Nephron progenitor cell (in vitro differentiated cells): ENCODE data around the gene CXCR2.

Experiments used
- DNase-seq: peaks from one replicate; pipeline ENCODE4 v3.0.0; 2021
- H3K27ac Mint-ChIP-seq: 2 replicates; pipeline ENCODE4 v1.8.0; 2021; ENCODE audit warnings: mild to moderate bottlenecking, moderate library complexity, mixed read lengths
- H3K27me3 Mint-ChIP-seq: 2 replicates; pipeline ENCODE4 v1.8.0; 2021; ENCODE audit warnings: mild to moderate bottlenecking, low read depth, mixed read lengths; ENCODE audit not compliant: poor library complexity
- H3K36me3 Mint-ChIP-seq: 2 replicates; pipeline ENCODE4 v1.8.0; 2021; ENCODE audit warnings: low read depth, mixed read lengths
- H3K4me1 Mint-ChIP-seq: 2 replicates; pipeline ENCODE4 v1.8.0; 2021; ENCODE audit warnings: mixed read lengths
- H3K4me3 Mint-ChIP-seq: 2 replicates; pipeline ENCODE4 v1.8.0; 2021; ENCODE audit warnings: mild to moderate bottlenecking, moderate library complexity, mixed read lengths
- H3K9me3 Mint-ChIP-seq: 2 replicates; pipeline ENCODE4 v1.8.0; 2021; ENCODE audit warnings: mild to moderate bottlenecking, moderate library complexity, mixed read lengths
- TF ChIP-seq, protein P1 (sequence below): fragments of 200-600 bp; sonication (generic); IDR thresholded peaks from 2 replicates; pipeline ENCODE4 v1.5.0; 2021; ENCODE audit warnings: antibody characterized with exemption

Gene CXCR2

DNA sequence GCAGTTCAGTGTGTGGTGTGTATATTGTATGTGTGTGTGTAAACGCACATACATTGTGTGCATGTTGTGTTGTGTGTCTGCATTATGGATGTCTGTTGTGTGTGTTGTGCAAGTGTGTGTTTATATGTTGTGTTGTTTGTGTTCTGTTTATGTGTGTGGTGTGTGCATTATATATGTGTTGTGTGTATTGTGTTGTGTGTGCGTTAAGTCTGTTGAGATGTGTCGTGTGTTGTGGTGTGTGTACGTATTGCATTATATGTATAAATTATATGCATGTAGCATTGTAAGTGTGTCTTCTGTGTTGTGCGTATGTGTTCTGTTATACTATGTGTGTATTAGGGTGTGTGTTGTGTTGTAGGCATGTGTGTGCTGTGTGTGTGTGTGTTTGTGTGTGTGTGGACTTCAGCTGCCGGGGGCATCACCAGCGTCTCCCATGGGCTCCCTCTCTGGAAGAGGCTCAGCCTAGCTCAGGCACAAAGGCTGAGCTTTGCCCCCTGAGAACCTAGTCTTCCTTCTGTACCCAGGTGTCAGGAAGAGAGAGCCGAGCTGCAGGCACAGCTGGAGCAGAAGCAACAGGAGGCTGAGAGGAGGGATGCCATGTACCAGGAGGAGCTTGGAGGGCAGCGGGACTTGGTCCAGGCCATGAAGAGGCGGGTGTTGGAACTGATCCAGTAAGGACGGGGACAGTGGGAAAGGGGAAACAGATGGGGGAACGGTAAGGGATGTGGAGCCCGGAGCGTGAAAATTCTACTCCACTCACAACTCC lies 43.1 kb upstream of the CXCR2 start:
- Mint-ChIP-seq H3K4me1 (peaks cover 5% of the 10 kb centered on the region), H3K9me3 (peaks cover 26% of the 10 kb centered on the region), H3K27me3 (peaks cover 23% of the 10 kb centered on the region), H3K27ac (no peak overlapping the region), H3K4me3 (no peak overlapping the region), H3K36me3 (no peaks in the 10 kb centered on the region)
- no peak for DNase-seq
- TF ChIP-seq, protein P1, sequence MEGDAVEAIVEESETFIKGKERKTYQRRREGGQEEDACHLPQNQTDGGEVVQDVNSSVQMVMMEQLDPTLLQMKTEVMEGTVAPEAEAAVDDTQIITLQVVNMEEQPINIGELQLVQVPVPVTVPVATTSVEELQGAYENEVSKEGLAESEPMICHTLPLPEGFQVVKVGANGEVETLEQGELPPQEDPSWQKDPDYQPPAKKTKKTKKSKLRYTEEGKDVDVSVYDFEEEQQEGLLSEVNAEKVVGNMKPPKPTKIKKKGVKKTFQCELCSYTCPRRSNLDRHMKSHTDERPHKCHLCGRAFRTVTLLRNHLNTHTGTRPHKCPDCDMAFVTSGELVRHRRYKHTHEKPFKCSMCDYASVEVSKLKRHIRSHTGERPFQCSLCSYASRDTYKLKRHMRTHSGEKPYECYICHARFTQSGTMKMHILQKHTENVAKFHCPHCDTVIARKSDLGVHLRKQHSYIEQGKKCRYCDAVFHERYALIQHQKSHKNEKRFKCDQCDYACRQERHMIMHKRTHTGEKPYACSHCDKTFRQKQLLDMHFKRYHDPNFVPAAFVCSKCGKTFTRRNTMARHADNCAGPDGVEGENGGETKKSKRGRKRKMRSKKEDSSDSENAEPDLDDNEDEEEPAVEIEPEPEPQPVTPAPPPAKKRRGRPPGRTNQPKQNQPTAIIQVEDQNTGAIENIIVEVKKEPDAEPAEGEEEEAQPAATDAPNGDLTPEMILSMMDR: no peak

DNA sequence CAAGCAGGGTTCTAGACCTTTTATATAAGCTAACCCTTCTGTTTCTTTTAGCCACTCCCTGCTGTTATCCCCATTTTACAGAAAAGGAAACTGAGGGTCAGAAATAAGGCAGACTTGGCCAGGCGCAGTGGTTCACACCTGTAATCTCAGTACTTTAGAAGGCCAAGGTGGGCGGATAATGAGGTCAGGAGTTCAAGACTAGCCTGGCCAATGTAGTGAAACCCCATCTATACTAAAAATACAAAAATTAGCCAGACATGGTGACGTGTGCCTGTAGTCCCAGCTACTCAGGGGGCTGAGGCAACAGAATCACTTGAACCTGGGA lies 42.5 kb upstream of the CXCR2 start:
- H3K4me3 Mint-ChIP-seq: no peak overlapping the region
- H3K27ac Mint-ChIP-seq: no peak overlapping the region
- H3K27me3 Mint-ChIP-seq: peaks cover 24% of the 10 kb centered on the region
- TF ChIP-seq, protein P1: no peak
- no peak for DNase-seq
- no peaks in the 10 kb centered on the region for H3K36me3 Mint-ChIP-seq
- H3K9me3 Mint-ChIP-seq: peaks cover 27% of the 10 kb centered on the region
- peaks cover 5% of the 10 kb centered on the region for H3K4me1 Mint-ChIP-seq

DNA sequence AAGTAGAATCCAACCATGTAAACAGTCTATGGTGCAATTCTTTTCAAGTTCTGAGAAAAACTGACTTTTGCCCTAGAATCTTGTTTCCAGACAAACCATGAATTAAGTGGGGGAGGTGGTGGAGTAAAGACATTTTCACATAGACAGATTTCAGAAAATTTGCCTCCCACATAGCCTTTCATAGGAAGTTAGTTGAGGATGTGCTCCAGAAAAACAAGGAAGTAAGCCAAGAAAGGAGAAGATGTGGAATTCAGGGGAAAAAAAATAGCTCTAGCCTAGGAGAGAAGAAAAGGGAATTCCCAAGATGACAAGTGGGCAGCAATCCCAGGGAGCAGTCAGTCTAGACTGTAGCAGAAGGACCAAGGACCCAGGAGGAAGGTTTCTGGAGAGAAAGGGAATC lies 39.4 kb upstream of the CXCR2 start:
- Mint-ChIP-seq H3K36me3 (no peaks in the 10 kb centered on the region), H3K27ac (no peak overlapping the region), H3K4me3 (no peak overlapping the region), H3K9me3 (peaks cover 34% of the 10 kb centered on the region), H3K4me1 (no peaks in the 10 kb centered on the region), H3K27me3 (peaks cover 36% of the 10 kb centered on the region)
- DNase-seq: no peak
- TF ChIP-seq, protein P1: no peak

DNA sequence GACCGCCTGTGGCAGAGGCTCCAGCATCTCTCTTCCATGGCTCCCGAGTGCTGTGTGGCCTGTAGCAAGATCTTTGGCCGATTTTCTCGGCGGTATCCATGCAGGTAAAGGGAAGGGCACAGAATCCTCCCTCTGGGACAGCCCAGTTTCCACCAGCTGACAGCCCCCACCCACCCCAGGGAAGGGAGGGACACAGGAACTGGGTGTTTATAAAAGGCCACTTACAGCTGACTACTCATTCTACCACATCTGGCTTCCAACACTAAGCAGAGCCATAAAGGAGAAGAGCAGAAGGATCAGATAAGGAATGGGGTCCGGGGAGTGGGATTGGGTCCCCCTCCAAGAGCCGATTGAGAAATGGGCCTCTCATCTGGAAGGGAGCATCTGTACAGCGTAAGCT lies 36.6 kb upstream of the CXCR2 start:
- TF ChIP-seq, protein P1: no peak
- no peak overlapping the region for H3K4me3 Mint-ChIP-seq
- no peak overlapping the region for H3K27ac Mint-ChIP-seq
- peaks cover 34% of the 10 kb centered on the region for H3K9me3 Mint-ChIP-seq
- no peak for DNase-seq
- peaks cover 48% of the 10 kb centered on the region for H3K27me3 Mint-ChIP-seq
- H3K36me3 Mint-ChIP-seq: no peaks in the 10 kb centered on the region
- H3K4me1 Mint-ChIP-seq: no peaks in the 10 kb centered on the region

DNA sequence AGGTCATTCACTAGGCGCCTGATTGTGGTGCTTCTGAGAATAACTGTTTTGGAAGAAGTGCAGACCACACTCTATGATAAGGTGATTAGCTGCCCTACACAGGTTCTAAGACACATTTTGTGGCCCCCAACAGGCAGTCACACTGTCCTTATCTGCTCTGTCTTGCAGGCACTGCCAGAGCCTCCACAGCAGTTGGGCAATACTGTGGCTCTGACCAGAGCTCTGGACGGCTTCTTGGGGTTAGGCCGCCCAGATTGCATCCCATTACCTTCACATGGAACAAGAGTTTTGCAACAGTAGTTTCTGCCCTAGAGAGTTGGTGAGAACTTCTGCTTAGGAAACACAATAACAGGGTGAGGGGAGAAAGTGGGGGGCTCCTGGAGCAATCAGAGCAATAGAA lies 34.1 kb upstream of the CXCR2 start:
- Mint-ChIP-seq H3K4me1 (no peaks in the 10 kb centered on the region), H3K27ac (no peak overlapping the region), H3K27me3 (peaks cover 45% of the 10 kb centered on the region), H3K9me3 (peaks cover 13% of the 10 kb centered on the region), H3K4me3 (no peak overlapping the region), H3K36me3 (no peaks in the 10 kb centered on the region)
- DNase-seq: no peak
- TF ChIP-seq, protein P1: no peak

DNA sequence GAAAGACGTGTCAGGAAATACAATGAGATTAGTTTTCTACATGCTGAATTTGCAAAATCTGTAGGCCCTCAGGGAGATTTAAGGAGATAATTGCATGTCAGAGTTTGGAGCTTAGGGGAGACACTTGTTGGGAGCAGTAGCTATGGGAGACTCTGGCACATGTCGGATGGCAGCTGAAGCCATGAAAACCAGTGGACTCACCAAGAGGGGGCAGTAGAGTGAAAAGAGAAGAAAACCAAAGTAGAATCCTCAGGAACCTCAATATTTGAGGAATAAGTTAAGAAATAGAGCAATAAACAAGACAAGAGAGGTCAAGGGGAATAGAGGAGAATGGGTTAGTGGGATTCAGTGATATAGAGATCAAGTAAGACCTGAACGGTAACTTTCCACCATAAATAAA lies 31.9 kb upstream of the CXCR2 start:
- TF ChIP-seq, protein P1: no peak
- DNase-seq: no peak
- H3K4me1 Mint-ChIP-seq: no peaks in the 10 kb centered on the region
- H3K27ac Mint-ChIP-seq: no peak overlapping the region
- peaks cover 15% of the 10 kb centered on the region for H3K9me3 Mint-ChIP-seq
- H3K4me3 Mint-ChIP-seq: no peak overlapping the region
- H3K27me3 Mint-ChIP-seq: peaks cover 37% of the 10 kb centered on the region
- no peaks in the 10 kb centered on the region for H3K36me3 Mint-ChIP-seq
